Activated CD4-positive, alpha-beta T cell treated with anti-CD3 and anti-CD28 coated beads for 36 hours (primary cell): ENCODE results near the gene MKLN1. TPM values are rescaled to one million over a fixed set of nuclear protein-coding genes. Genes with fewer than 3 reads are reported as not detected.

ENCODE experiments used
- ATAC-seq: fragments of 200-7000 bp; cut with Tn5 transposase; one replicate; pipeline ENCODE4 v1.10.0; 2021; ENCODE audit warnings: mild to moderate bottlenecking, moderate library complexity
- CTCF ChIA-PET: fragments of 350-600 bp; sonication (Branson Sonifier 250); formaldehyde crosslinking; loops from one replicate; lab custom pipeline; 2021; ENCODE audit warnings: antibody characterized with exemption; lab: Charles Lee
- POLR2A ChIA-PET: fragments of 350-600 bp; sonication (Branson Sonifier 250); formaldehyde crosslinking; loops from one replicate; lab custom pipeline; 2021; ENCODE audit warnings: antibody characterized with exemption, inconsistent platforms; lab: Charles Lee
- DNase-seq: peaks from one replicate; pipeline ENCODE4 v3.0.0-alpha.2; 2020
- H3K27ac Mint-ChIP-seq: one replicate; pipeline ENCODE4 v1.8.0; 2021; ENCODE audit warnings: mixed read lengths
- H3K27me3 Mint-ChIP-seq: one replicate; pipeline ENCODE4 v1.8.0; 2021; ENCODE audit warnings: mixed read lengths
- H3K36me3 Mint-ChIP-seq: one replicate; pipeline ENCODE4 v1.8.0; 2021; ENCODE audit warnings: low read depth, mixed read lengths
- H3K4me1 Mint-ChIP-seq: one replicate; pipeline ENCODE4 v1.8.0; 2021; ENCODE audit warnings: mixed read lengths
- H3K4me3 Mint-ChIP-seq: one replicate; pipeline ENCODE4 v1.8.0; 2021; ENCODE audit warnings: mild to moderate bottlenecking, moderate library complexity, mixed read lengths
- H3K9me3 Mint-ChIP-seq: one replicate; pipeline ENCODE4 v1.8.0; 2021; ENCODE audit warnings: low read depth, mixed read lengths
- intact Hi-C, 2 experiments: fragments of 100-400 bp; cut with DNase I in 1 of 2; cut with micrococcal nuclease in 1 of 2; formaldehyde crosslinking; loops; one replicate each; pipeline versions ENCODE4 v1.14.2 to v1.15.1; 2022 to 2024; cut with DNase I, micrococcal nuclease
- total RNA-seq, 2 experiments: library from RNA; stranded (reverse); gene quantifications; one replicate each; pipeline ENCODE4 v1.2.3, GENCODE V29; 2021

MKLN1 gene
- total RNA-seq, 2 experiments from 2014 or later, result 40.1 to 42.9 TPM

DNA sequence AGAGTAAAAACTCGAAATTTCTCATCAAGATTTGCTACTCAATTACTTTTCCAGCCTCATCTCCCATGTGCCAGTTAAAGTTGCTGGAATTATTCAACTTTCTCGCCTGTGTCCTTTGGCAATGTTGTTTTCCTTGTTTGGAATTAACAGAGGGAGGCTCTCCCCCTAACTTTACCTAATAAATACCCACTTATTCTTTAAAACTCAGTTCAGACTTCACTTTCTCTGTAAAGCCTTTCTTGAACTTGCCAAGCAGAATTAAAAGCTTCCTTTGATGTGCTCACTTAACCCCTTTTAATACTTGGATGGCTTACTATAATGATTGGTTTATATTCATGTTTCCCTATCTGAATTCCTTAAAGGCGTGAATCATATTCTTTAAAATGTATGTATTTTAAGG is 104.1 kb downstream of the MKLN1 start:
- Mint-ChIP-seq H3K36me3 (peaks cover 25% of the 10 kb centered on the region), H3K4me3 (no peak overlapping the region), H3K9me3 (no peaks in the 10 kb centered on the region), H3K27ac (no peak overlapping the region), H3K27me3 (no peaks in the 10 kb centered on the region), H3K4me1 (peaks cover 5% of the 10 kb centered on the region)
- DNase-seq, result no peak
- no peak for ATAC-seq
- intact Hi-C loops, result no loop called here
- POLR2A ChIA-PET, result no interaction called here
- CTCF ChIA-PET, result interaction anchor here (0.6 kb wide), 1 partner anchor 179 kb away, joined by 3 read pairs; no protein-coding TSS in a partner anchor

DNA sequence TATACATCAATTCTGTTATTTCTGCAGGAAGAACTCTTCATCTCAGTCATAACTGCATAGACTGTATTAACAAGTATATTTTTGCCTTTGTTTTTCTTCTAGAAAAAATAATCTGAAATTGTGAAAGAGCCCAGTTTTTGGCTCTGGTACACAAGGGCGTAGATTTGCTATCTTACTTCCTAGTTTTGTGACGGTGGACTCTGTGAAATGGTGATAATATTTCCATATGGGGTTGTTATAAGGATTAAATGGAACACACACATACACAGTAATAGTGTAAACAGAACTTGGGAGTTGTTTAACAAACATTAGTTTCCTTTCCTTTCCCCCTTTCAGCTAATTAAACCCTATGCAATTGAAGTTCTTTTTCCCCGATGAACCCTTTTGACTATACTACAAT is 108.7 kb downstream of the MKLN1 start:
- intact Hi-C loops, result no loop called here
- POLR2A ChIA-PET, result no interaction called here
- ATAC-seq (no peak), DNase-seq (no peak)
- Mint-ChIP-seq H3K27ac (no peak overlapping the region), H3K4me3 (no peak overlapping the region), H3K4me1 (peaks cover 5% of the 10 kb centered on the region), H3K36me3 (peaks cover 38% of the 10 kb centered on the region), H3K9me3 (no peaks in the 10 kb centered on the region), H3K27me3 (no peaks in the 10 kb centered on the region)
- CTCF ChIA-PET, result interaction anchor here (0.6 kb wide), 1 partner anchor 321 kb away, joined by 3 read pairs; no protein-coding TSS in a partner anchor

DNA sequence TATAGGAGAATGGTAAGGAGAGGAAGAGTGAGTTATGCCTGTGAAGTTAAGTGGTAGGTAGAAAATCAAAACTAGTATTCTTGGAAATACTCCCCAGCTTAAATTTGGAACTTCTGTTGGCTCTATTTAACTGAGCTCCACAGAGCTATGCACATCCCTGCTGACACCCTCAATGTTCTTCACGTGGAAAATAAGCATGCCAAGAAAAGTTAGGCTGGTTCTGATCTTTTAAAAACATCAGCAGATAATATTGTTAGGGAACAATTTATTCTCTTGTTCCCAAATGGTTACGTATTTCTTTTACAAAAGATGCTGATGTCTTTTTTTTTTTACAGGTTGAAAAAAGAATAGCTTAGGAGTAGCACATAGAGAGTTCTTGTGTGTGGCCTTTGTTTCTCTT is 111.3 kb downstream of the MKLN1 start:
- H3K4me1 Mint-ChIP-seq, result peaks cover 5% of the 10 kb centered on the region
- CTCF ChIA-PET, result interaction anchor here (1.4 kb wide), 1 partner anchor 16 kb away, joined by 3 read pairs; no protein-coding TSS in a partner anchor

DNA sequence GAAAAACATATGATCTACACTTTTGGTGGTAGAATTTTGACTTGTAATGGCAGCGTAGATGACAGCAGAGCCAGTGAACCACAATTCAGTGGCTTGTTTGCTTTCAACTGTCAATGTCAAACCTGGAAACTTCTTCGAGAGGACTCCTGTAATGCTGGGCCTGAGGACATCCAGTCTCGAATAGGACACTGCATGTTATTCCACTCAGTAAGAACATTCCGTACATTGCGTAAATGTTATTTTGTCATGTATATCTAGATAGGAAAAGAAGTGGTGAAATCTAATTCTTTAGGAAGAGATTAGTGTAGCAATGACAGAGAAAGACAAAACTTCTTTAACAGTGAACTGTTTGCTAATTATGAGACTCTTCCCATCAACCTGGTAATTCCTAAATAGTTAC is 115.8 kb downstream of the MKLN1 start:
- intact Hi-C loops, result no loop called here
- CTCF ChIA-PET, result no interaction called here
- POLR2A ChIA-PET, result no interaction called here

More for the DNA sequence above, 111.3 kb downstream of the MKLN1 start:
- no peak overlapping the region for H3K4me3 Mint-ChIP-seq
- no peaks in the 10 kb centered on the region for H3K9me3 Mint-ChIP-seq
- no peak overlapping the region for H3K27ac Mint-ChIP-seq
- ATAC-seq (no peak), DNase-seq (no peak)
- H3K27me3 Mint-ChIP-seq, result no peaks in the 10 kb centered on the region
- H3K36me3 Mint-ChIP-seq, result peaks cover 42% of the 10 kb centered on the region
- intact Hi-C loops, result no loop called here
- POLR2A ChIA-PET, result interaction anchor here (0.6 kb wide), 1 partner anchor 21 kb away, joined by 6 read pairs; no protein-coding TSS in a partner anchor

DNA sequence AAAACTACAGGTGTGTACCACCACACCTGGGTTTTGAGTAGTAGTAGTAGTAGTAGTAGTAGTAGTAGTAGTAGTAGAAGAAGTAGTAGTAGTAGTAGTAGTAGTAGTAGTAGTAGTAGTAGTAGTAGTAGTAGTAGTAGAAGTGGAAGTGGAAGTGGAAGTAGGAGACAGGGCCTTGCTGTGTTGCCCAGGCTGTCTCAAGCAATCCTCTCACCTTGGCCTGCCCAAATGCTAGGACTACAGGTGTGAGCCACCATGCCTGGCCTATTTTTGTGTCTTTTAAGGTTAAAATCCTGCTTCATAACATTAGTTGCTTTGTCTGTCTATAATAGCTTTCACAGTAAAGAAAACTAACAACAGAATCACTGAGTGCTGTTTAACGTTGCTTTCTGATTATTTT is 117.0 kb downstream of the MKLN1 start:
- no peak for ATAC-seq
- POLR2A ChIA-PET, result no interaction called here
- intact Hi-C loops, result no loop called here
- Mint-ChIP-seq H3K27ac (no peak overlapping the region), H3K4me3 (no peak overlapping the region), H3K4me1 (no peaks in the 10 kb centered on the region), H3K36me3 (peaks cover 32% of the 10 kb centered on the region), H3K27me3 (no peaks in the 10 kb centered on the region), H3K9me3 (no peaks in the 10 kb centered on the region)
- no peak for DNase-seq
- CTCF ChIA-PET, result interaction anchor here (0.9 kb wide), 1 partner anchor 45 kb away, joined by 3 read pairs; no protein-coding TSS in a partner anchor

More for the DNA sequence above, 115.8 kb downstream of the MKLN1 start:
- Mint-ChIP-seq H3K36me3 (peaks cover 30% of the 10 kb centered on the region), H3K27ac (no peak overlapping the region), H3K9me3 (no peaks in the 10 kb centered on the region), H3K4me3 (no peak overlapping the region), H3K27me3 (no peaks in the 10 kb centered on the region), H3K4me1 (no peaks in the 10 kb centered on the region)
- no peak for ATAC-seq
- no peak for DNase-seq

DNA sequence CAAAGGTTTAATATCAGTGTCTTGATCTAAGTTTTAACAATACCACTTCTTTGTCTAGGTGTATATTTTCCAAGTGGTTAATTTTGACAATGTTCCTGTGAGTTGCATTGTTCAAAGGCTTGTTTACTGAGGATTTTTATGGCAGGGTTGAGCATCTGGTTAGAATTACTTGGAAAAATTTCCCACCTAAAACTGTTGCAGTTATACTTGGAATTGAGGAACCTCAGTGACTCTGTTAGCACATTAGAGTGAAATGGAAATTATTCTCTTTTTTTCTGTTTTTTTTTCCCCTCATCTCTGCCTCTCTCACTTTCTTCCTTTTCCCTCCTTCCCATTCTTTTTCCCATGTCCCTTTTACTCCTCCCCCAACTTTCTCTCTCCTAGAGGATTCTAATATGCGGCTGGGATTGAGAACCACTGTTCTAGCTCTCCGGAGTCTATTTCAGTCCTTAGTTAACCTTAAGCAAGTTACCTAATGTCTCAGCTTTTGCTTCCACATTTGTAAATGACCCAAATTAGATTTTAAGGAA is 121.8 kb downstream of the MKLN1 start:
- no peaks in the 10 kb centered on the region for H3K27me3 Mint-ChIP-seq
- CTCF ChIA-PET, result no interaction called here
- H3K36me3 Mint-ChIP-seq, result peaks cover 18% of the 10 kb centered on the region
- no peaks in the 10 kb centered on the region for H3K4me1 Mint-ChIP-seq
- no peaks in the 10 kb centered on the region for H3K9me3 Mint-ChIP-seq
- no peak for ATAC-seq
- POLR2A ChIA-PET, result no interaction called here
- no peak for DNase-seq
- intact Hi-C loops, result no loop called here
- no peak overlapping the region for H3K27ac Mint-ChIP-seq
- no peak overlapping the region for H3K4me3 Mint-ChIP-seq

DNA sequence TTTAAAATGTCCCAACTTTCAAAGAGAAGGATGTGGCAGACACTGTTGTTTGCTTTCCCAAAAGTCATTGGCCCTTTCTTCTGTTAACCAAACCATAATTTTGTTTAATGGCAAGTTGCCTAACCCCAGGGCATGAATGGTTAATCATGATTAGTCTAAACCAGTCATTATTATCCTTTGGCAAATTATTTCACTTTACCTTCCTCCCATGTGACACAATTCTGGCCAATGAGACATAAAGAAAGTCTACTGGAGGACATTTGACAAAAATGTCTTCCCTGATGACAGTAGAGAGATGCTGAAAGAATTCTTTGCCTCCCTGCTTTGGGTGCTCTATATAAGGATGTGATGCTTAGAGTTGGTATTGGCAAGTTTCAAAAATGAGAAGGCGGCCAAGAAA is 126.8 kb downstream of the MKLN1 start:
- Mint-ChIP-seq H3K27me3 (no peaks in the 10 kb centered on the region), H3K27ac (no peak overlapping the region), H3K4me1 (no peaks in the 10 kb centered on the region), H3K9me3 (no peaks in the 10 kb centered on the region), H3K4me3 (no peak overlapping the region), H3K36me3 (peaks cover 20% of the 10 kb centered on the region)
- POLR2A ChIA-PET, result interaction anchor here (0.6 kb wide), 1 partner anchor 603 kb away, joined by 3 read pairs; no protein-coding TSS in a partner anchor
- DNase-seq (no peak), ATAC-seq (no peak)
- intact Hi-C loops, result no loop called here
- CTCF ChIA-PET, result interaction anchor here (1.2 kb wide), 1 partner anchor 350 kb away, joined by 4 read pairs; no protein-coding TSS in a partner anchor

DNA sequence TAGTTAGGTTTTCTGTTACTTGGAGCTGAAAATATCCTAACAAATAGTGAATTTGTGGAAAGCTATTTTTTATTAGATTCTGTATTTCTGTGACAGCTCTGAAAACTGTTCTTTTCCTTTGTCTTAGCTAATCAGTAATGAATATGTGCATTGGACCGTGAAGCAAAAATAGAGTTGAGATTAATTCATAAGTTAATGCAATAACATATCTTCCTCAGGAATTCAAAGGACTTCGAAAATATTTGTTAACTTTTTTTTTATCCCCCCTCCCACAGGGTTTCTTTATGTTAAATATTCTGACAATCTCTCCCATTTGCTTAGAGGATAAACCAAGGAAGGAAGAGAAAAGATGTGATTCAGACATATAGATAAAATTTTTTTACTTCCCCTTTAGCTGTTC is 127.3 kb downstream of the MKLN1 start:
- H3K9me3 Mint-ChIP-seq, result no peaks in the 10 kb centered on the region

DNA sequence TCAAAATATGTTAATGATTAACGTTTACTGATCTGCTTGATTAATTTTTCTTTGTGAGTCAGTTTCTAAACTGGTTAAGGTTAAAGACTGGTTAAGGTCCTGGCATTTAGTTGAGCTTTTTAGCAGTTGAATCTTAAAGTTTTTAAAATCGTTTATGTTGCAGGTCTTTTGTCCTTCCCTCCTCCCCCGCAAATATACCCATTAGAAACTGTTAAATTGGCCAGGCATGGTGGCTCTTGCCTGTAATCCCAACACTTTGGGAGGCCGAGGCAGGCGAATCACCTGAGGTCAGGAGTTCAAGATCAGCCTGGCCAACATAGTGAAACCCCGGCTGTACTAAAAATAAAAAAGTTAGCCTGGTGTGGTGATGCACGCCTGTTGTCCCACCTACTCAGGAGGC is 127.9 kb downstream of the MKLN1 start:
- Mint-ChIP-seq H3K4me1 (peaks cover 2% of the 10 kb centered on the region), H3K36me3 (peaks cover 14% of the 10 kb centered on the region), H3K9me3 (no peaks in the 10 kb centered on the region), H3K27ac (no peak overlapping the region), H3K27me3 (no peaks in the 10 kb centered on the region), H3K4me3 (no peak overlapping the region)
- intact Hi-C loops, result no loop called here
- ATAC-seq, result no peak
- ChIA-PET POLR2A (no interaction called here), CTCF (interaction anchor here (1.0 to 1.2 kb wide), 2 partner anchors 16 to 38 kb away, joined by 3 to 5 read pairs; no protein-coding TSS in a partner anchor)
- DNase-seq, result no peak

More for the DNA sequence above, 127.3 kb downstream of the MKLN1 start:
- ChIA-PET POLR2A (interaction anchor here (0.6 kb wide), 1 partner anchor 603 kb away, joined by 3 read pairs; no protein-coding TSS in a partner anchor), CTCF (interaction anchor here (1.0 to 1.2 kb wide), 2 partner anchors 15 to 38 kb away, joined by 3 to 5 read pairs; no protein-coding TSS in a partner anchor)
- DNase-seq (no peak), ATAC-seq (no peak)
- Mint-ChIP-seq H3K4me3 (no peak overlapping the region), H3K36me3 (peaks cover 17% of the 10 kb centered on the region), H3K27me3 (no peaks in the 10 kb centered on the region), H3K4me1 (peaks cover 2% of the 10 kb centered on the region), H3K27ac (no peak overlapping the region)
- intact Hi-C loops, result no loop called here

DNA sequence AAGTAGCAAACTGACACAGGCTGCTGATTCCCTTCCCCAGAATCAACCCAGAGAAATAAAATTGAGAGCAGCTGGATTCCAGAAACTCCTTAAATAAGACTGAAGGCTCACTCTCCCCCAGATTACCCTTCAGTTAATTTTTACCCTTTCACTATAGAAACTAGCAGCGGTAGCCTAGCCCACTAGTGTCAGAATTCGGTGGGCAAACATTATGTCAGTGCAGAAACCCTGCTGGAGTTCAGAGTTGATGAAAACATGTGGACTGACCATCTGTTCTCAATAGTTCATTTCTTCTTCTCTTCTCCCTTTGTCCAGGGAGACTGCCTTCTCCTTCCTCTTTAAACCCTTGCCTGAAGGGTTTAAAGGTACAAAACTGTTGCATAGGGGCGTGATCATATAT is 128.7 kb downstream of the MKLN1 start:
- ChIA-PET CTCF (no interaction called here), POLR2A (interaction anchor here (0.6 kb wide), 1 partner anchor 8 kb away, joined by 6 read pairs; no protein-coding TSS in a partner anchor)
- ATAC-seq (no peak), DNase-seq (no peak)
- no peaks in the 10 kb centered on the region for H3K27me3 Mint-ChIP-seq
- no peak overlapping the region for H3K4me3 Mint-ChIP-seq
- H3K36me3 Mint-ChIP-seq, result peaks cover 12% of the 10 kb centered on the region
- intact Hi-C loops, result no loop called here
- H3K4me1 Mint-ChIP-seq, result peaks cover 2% of the 10 kb centered on the region
- H3K9me3 Mint-ChIP-seq, result no peaks in the 10 kb centered on the region
- H3K27ac Mint-ChIP-seq, result no peak overlapping the region

DNA sequence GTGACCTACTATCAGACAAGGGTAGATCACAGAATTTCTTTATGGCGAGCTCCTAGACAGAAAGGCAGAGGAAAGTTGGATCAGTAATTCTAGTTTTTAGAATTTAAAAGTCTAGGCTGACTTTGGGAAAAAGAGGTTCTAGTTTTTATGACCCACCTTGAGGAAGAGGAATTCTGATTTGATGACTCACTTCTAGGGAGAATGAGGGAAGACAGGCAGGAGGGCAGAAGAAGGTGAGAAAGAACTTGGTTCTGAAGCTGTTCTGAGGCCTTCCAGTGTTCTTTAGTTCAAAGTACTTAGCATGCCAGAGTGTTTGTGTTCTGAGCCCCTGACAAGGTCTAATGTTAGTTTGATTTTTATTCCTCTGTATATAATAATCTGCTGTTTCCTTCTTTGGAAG is 131.6 kb downstream of the MKLN1 start:
- Mint-ChIP-seq H3K4me3 (no peak overlapping the region), H3K36me3 (peaks cover 19% of the 10 kb centered on the region), H3K27me3 (no peaks in the 10 kb centered on the region), H3K4me1 (peaks cover 2% of the 10 kb centered on the region), H3K9me3 (no peaks in the 10 kb centered on the region), H3K27ac (no peak overlapping the region)
- no peak for DNase-seq
- no peak for ATAC-seq
- ChIA-PET POLR2A (interaction anchor here (0.7 kb wide), 1 partner anchor 163 kb away, joined by 3 read pairs; no protein-coding TSS in a partner anchor), CTCF (interaction anchor here (0.6 to 0.9 kb wide), 3 partner anchors 206 to 654 kb away, joined by 3 read pairs; no protein-coding TSS in a partner anchor)
- intact Hi-C loops, result no loop called here

DNA sequence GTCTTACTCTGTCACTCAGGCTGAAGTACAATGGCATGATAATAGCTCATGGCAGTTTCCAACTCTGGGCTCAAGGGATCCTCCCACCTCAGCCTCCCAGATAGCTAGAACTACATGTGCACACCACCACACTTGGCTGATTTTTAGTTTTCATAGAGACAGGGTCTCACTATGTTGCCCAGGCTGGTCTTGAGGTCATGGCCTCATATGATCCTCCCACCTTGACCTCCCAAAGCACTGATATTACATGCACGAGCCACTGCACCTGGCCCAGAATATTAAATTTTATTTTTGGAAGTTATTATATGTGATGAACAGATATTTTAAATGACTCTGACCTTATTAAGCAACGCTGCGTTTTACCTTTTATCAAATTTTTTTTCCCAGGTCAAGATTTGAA is 134.4 kb downstream of the MKLN1 start:
- ATAC-seq (no peak), DNase-seq (no peak)
- no peak overlapping the region for H3K27ac Mint-ChIP-seq
- POLR2A ChIA-PET, result no interaction called here
- CTCF ChIA-PET, result no interaction called here
- no peaks in the 10 kb centered on the region for H3K9me3 Mint-ChIP-seq
- peaks cover 25% of the 10 kb centered on the region for H3K36me3 Mint-ChIP-seq
- H3K4me1 Mint-ChIP-seq, result peaks cover 2% of the 10 kb centered on the region
- no peak overlapping the region for H3K4me3 Mint-ChIP-seq
- intact Hi-C loops, result no loop called here
- H3K27me3 Mint-ChIP-seq, result no peaks in the 10 kb centered on the region
